ENCODE measurements around the gene HOXB8. TPM values are rescaled to one million over a fixed set of nuclear protein-coding genes. Genes with fewer than 3 reads are reported as not detected.

The HOXB8 gene
- total RNA-seq, 1 experiment from 2014 or later, result 28.2 TPM

DNA sequence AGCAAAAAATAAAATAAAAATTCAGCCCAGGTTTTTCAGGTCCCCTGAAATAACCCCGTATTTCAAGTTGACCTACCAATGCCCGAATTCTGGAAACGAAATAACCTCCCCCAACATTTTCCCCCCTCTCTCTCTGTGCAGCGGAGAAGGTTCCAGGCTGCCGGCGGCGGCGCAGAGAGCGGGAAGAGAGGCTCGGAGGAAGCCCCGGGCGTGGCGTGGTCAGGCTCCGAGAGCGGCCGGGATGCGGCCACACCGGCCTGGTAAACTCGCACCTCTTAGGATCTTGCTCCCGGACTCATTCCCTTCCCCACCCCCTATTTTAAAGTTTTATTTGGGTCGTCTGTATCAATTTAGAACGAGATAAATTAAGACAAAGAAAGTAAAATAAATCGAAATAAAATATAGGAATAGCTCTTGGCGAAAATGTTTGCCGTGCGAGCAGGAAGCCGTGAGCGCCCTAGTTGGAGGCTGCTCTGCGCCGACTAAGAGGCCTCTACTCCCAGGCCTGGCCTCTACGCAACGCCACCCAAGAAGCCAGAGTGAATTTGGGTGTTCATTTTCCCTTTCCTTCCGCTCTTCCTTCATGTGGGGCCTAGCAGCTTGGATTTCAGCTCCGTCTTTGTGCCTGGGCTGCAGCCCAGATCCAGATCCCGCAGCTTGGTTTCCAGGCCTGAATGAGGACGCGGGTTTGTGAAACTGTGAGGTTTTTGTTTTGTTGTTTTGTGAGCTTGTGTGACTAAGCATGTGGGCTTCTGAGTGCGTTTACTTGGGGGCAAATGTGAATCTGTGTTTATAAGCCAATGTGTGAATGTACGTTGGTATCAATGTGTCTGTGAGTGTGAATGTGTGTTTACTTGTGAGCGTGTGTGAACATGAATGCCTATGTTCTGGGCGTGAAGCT lies 8.9 kb downstream of the HOXB8 start:
- intact Hi-C loops (cut with micrococcal nuclease; ENCODE audit: unreplicated experiment), result no loop called here
- CTCF ChIA-PET, result no interaction called here

DNA sequence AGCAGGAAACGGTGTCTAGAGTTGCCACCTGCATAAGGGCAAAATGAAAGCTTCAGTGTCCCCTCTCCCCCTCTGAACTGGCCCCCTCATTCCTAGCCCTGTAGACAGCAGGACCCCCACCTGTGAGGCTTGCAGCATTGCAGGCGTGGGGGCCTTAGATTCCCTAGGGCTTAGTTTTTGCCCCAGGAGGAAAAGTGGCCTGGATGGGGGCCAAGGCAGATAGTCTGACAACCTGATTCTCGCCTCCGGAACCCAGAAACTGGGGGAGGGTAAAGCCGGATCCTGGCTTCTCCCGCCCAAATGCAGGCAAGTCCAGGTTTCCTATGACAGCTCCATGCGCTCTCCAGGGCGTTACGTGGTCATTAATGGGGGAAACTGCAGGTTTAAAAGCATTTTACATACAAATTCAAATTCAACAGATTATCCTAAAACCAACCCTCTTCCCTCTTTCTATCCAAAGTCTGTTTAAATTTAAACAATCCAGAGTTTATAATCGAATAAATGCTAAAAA lies 9.6 kb downstream of the HOXB8 start:
- CTCF ChIA-PET, result interaction anchor here (0.6 to 1.4 kb wide), 2 partner anchors 8 to 339 kb away, joined by 4 read pairs; no protein-coding TSS in a partner anchor
- Mint-ChIP-seq H3K27me3 (ENCODE audit: unreplicated experiment) (no peaks in the 10 kb centered on the region), H3K4me1 (ENCODE audit: low read depth, unreplicated experiment) (peaks cover 37% of the 10 kb centered on the region), H3K4me3 (ENCODE audit: low read depth, unreplicated experiment) (peak overlapping the region; percentile 88), H3K9me3 (ENCODE audit: low read depth, unreplicated experiment) (no peaks in the 10 kb centered on the region), H3K36me3 (ENCODE audit: insufficient read depth, unreplicated experiment) (peaks cover 96% of the 10 kb centered on the region), H3K27ac (ENCODE audit: unreplicated experiment) (peak overlapping the region; percentile 95)
- peak; percentile 68 for DNase-seq
- no TSS peak for BruUV-seq (replicated peaks)
- intact Hi-C loops (cut with micrococcal nuclease; ENCODE audit: unreplicated experiment), result no loop called here
- TF ChIP-seq, protein P1, sequence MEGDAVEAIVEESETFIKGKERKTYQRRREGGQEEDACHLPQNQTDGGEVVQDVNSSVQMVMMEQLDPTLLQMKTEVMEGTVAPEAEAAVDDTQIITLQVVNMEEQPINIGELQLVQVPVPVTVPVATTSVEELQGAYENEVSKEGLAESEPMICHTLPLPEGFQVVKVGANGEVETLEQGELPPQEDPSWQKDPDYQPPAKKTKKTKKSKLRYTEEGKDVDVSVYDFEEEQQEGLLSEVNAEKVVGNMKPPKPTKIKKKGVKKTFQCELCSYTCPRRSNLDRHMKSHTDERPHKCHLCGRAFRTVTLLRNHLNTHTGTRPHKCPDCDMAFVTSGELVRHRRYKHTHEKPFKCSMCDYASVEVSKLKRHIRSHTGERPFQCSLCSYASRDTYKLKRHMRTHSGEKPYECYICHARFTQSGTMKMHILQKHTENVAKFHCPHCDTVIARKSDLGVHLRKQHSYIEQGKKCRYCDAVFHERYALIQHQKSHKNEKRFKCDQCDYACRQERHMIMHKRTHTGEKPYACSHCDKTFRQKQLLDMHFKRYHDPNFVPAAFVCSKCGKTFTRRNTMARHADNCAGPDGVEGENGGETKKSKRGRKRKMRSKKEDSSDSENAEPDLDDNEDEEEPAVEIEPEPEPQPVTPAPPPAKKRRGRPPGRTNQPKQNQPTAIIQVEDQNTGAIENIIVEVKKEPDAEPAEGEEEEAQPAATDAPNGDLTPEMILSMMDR (IDR thresholded peaks at IDR 0.05; ENCODE audit: unreplicated experiment), result no peak

More for the DNA sequence above, 8.9 kb downstream of the HOXB8 start:
- no peaks in the 10 kb centered on the region for H3K9me3 Mint-ChIP-seq (ENCODE audit: low read depth, unreplicated experiment)
- peaks cover 30% of the 10 kb centered on the region for H3K4me1 Mint-ChIP-seq (ENCODE audit: low read depth, unreplicated experiment)
- no peaks in the 10 kb centered on the region for H3K27me3 Mint-ChIP-seq (ENCODE audit: unreplicated experiment)
- no peak for DNase-seq
- H3K27ac Mint-ChIP-seq (ENCODE audit: unreplicated experiment), result peak overlapping the region; percentile 83
- peak overlapping the region; percentile 88 for H3K4me3 Mint-ChIP-seq (ENCODE audit: low read depth, unreplicated experiment)
- TF ChIP-seq, protein P1 (IDR thresholded peaks at IDR 0.05; ENCODE audit: unreplicated experiment), result no peak
- BruUV-seq (replicated peaks), result no TSS peak
- H3K36me3 Mint-ChIP-seq (ENCODE audit: insufficient read depth, unreplicated experiment), result peaks cover 96% of the 10 kb centered on the region

DNA sequence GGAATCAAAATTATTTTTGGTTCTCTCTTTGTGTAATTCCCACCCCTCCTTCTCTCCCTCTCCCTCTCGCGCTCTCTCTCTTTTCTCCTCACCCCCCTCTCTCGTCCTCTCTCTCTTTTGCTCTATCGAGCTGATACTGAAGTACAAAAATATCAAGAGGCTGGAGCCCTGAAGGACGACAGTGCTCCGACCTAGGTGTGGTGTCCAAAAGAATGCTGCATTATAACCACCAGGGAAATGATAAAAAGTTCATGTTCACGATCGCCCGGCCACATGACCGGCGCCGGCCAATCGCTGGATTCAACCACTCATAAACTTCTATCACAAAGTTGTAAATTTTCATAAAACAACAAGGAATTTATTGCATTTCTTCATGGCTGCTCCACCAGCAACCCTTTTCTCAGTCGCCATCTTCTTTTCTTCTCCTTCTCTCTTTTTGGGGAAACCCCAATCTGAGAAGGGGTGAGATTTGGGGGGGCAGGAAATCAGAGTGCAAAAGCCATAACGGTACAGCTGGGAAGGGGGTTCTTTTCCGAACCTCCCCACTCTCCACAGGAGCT lies 10.2 kb downstream of the HOXB8 start, which contains the start of gene HOXB6:
Gene HOXB6, minus strand, starts transcription at position 217 of the 560 bp plus-strand sequence. CDS start 6,836 bp downstream, outside the sequence.
- BruUV-seq (replicated peaks), result no TSS peak
- peak; percentile 84 for DNase-seq

More for the DNA sequence above, 10.2 kb downstream of the HOXB8 start, which contains the start of gene HOXB6:
- H3K27me3 Mint-ChIP-seq (ENCODE audit: unreplicated experiment), result no peaks in the 10 kb centered on the region
- intact Hi-C loops (cut with micrococcal nuclease; ENCODE audit: unreplicated experiment), result no loop called here
- H3K36me3 Mint-ChIP-seq (ENCODE audit: insufficient read depth, unreplicated experiment), result peaks cover 96% of the 10 kb centered on the region
- TF ChIP-seq, protein P1 (IDR thresholded peaks at IDR 0.05; ENCODE audit: unreplicated experiment), result no peak
- H3K4me1 Mint-ChIP-seq (ENCODE audit: low read depth, unreplicated experiment), result peaks cover 44% of the 10 kb centered on the region
- H3K27ac Mint-ChIP-seq (ENCODE audit: unreplicated experiment), result peak within 1 kb of the TSS; percentile 95
- no peaks in the 10 kb centered on the region for H3K9me3 Mint-ChIP-seq (ENCODE audit: low read depth, unreplicated experiment)
- CTCF ChIA-PET, result interaction anchor here (0.7 to 1.4 kb wide), 4 partner anchors 9 to 782 kb away, joined by 3 to 7 read pairs (median 4); no protein-coding TSS in a partner anchor
- peak within 1 kb of the TSS; percentile 88 for H3K4me3 Mint-ChIP-seq (ENCODE audit: low read depth, unreplicated experiment)

All from Calu3 (cell line).